ENCODE measurements around the gene DIP2C. TPM values are rescaled to one million over a fixed set of nuclear protein-coding genes. Genes with fewer than 3 reads are reported as not detected.

Gene DIP2C
- total RNA-seq, 3 donors from 2014 or later: 8.0 to 72.0 (median 8.5) TPM

DNA sequence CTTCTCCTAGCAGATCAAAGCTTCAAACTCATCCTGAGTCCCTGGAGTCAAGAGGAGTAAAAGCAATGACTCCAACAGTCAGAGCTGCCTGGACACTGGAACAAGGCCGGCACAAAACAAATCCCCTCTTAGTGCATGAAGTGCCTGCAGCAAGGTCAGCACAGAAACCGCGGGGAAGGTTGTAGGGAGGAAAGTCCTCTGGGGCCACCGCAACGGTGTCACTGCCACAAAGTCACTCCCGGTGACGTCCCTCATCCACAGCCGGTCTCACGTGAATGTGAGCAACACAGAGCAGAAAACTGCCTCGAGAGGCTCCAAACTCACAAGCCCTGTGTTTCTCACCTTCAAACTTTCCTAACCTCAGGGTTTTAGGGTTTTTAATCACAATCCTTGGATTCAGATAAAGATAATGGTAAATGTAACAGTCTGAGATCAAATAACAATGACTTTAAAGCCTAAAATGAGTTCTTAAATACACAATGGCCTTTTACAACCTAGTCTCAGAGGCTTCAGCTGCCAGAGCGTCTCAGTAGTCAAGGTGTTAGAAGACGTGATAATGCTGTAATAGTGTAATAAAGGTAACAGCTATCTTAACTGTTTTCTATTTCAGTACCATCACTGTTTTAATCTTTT, 279.9 kb downstream of the DIP2C start:
- TF ChIP-seq, protein P1, sequence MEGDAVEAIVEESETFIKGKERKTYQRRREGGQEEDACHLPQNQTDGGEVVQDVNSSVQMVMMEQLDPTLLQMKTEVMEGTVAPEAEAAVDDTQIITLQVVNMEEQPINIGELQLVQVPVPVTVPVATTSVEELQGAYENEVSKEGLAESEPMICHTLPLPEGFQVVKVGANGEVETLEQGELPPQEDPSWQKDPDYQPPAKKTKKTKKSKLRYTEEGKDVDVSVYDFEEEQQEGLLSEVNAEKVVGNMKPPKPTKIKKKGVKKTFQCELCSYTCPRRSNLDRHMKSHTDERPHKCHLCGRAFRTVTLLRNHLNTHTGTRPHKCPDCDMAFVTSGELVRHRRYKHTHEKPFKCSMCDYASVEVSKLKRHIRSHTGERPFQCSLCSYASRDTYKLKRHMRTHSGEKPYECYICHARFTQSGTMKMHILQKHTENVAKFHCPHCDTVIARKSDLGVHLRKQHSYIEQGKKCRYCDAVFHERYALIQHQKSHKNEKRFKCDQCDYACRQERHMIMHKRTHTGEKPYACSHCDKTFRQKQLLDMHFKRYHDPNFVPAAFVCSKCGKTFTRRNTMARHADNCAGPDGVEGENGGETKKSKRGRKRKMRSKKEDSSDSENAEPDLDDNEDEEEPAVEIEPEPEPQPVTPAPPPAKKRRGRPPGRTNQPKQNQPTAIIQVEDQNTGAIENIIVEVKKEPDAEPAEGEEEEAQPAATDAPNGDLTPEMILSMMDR (IDR thresholded peaks at IDR 0.05): no peak
- no peaks in the 10 kb centered on the region for H3K4me1 ChIP-seq (ENCODE audit: low read depth)
- no peak overlapping the region for H3K4me3 ChIP-seq
- H3K36me3 ChIP-seq (ENCODE audit: low read depth): no peaks in the 10 kb centered on the region
- intact Hi-C loops (cut with DNase I, micrococcal nuclease): no loop called here
- ATAC-seq (peak; percentile 50), DNase-seq (no peak)
- no peaks in the 10 kb centered on the region for H3K9me3 ChIP-seq

DNA sequence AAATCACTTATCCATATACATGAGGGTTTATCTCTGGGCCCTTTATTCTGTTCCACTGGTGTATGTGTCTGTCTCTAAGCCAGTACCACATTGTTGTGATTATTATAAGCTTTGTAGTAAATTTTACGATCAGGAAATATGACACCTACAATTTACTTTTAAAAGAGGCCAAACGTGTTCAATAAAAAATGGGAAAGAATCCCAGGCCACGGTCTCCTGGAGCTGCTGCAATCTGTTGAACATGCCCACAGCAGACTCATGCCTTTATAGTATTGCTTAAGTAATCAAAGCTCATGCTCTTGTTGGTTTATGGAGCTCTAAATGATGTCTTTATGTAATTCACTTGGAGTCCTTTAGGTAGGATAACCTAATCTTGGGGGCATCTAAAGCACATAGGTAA, 281.2 kb downstream of the DIP2C start:
- DNase-seq (peak in 1 of 3 donors; percentile 44), ATAC-seq (peak; percentile 91)
- Histone ChIP-seq H3K9me3 (no peaks in the 10 kb centered on the region), H3K36me3 (ENCODE audit: low read depth) (no peaks in the 10 kb centered on the region), H3K4me1 (ENCODE audit: low read depth) (no peaks in the 10 kb centered on the region), H3K4me3 (no peak overlapping the region)
- intact Hi-C loops (cut with DNase I, micrococcal nuclease): no loop called here
- TF ChIP-seq, protein P1 (IDR thresholded peaks at IDR 0.05): no peak

DNA sequence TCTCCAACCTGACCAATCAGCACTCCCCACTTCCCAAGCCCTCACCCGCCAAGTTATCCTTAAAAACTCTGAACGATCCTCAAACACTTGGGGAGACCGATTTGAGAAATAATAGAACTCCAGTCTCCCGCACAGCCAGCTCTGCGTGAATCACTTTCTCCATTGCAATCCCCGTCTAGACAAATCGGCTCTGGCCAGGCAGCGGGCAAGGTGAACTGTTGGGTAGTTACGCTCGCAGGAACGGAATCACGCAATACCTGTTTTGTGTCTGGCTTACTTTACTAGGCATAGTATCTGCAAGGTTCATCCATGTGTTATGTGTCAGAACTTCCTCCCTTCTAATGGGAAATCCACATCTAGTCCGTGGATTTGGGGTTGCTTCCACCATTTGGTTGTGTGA, 282.5 kb downstream of the DIP2C start:
- Histone ChIP-seq H3K36me3 (ENCODE audit: low read depth) (no peaks in the 10 kb centered on the region), H3K9me3 (no peaks in the 10 kb centered on the region), H3K4me1 (ENCODE audit: low read depth) (no peaks in the 10 kb centered on the region), H3K4me3 (no peak overlapping the region)
- DNase-seq: no peak
- no peak for ATAC-seq
- TF ChIP-seq, protein P1 (IDR thresholded peaks at IDR 0.05): no peak
- intact Hi-C loops (cut with DNase I, micrococcal nuclease): no loop called here

DNA sequence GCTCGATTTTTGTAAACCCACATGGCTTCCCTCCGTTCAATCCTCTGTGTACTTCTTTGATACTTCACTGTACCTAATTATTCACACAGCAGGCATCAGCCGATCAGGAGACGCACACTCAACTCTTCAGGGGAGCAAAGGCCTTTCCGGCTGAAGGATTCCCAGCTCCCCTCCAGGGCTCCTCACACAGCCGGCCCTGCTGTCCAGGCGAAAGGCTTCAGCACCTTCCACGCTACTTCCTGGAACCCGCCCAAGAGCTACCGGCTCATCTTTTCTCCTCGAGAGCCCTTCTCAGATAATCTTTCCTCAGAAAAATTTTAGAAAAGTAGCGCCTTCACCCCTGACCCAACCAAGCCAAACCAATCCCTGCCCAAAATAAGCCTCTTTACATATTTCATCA, 283.8 kb downstream of the DIP2C start:
- ATAC-seq (no peak), DNase-seq (no peak)
- Histone ChIP-seq H3K4me3 (no peak overlapping the region), H3K9me3 (no peaks in the 10 kb centered on the region), H3K36me3 (ENCODE audit: low read depth) (no peaks in the 10 kb centered on the region), H3K4me1 (ENCODE audit: low read depth) (no peaks in the 10 kb centered on the region)
- TF ChIP-seq, protein P1 (IDR thresholded peaks at IDR 0.05): no peak
- intact Hi-C loops (cut with DNase I, micrococcal nuclease): no loop called here

DNA sequence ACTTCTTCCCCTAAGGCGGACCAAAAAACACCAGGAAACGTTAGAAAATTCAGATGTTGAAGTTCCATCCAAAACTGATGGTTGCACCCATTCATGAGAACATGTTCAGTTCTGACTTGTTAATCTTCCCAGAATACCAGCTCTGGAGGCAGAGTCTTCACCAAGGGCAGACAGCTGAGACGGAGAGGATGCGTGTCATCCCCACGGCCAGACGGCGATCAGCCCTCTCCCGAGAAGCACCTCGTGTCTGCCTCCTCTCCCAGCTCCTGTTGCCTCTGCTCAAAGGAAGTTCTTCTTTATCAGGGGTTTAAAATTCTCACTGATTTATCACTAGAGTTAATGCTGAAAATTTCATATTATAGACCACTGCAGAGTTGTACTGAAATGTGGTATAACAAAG, 284.5 kb downstream of the DIP2C start:
- Histone ChIP-seq H3K36me3 (ENCODE audit: low read depth) (no peaks in the 10 kb centered on the region), H3K4me1 (ENCODE audit: low read depth) (no peaks in the 10 kb centered on the region), H3K9me3 (no peaks in the 10 kb centered on the region), H3K4me3 (no peak overlapping the region)
- ATAC-seq: no peak
- DNase-seq: no peak
- intact Hi-C loops (cut with DNase I, micrococcal nuclease): no loop called here
- TF ChIP-seq, protein P1 (IDR thresholded peaks at IDR 0.05): no peak

DNA sequence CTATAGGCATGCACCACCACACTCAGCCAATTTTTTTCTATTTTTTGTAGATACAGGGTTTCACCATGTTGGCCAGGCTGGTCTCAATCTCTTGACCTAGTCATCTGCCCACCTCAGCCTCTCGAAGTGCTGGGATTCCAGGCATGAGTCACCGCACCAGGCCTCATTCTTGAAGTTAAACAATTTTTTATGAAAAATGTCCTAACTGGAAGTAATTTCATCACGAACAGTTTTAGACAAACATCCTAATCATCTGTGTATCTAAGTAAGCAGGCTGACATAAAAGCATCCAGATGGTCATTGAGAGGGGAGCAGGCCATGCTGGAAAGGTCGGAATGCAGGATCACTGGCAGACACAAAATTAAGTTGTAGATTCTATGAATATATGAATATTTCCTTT, 285.1 kb downstream of the DIP2C start:
- ATAC-seq (no peak), DNase-seq (no peak)
- H3K36me3 ChIP-seq (ENCODE audit: low read depth): no peaks in the 10 kb centered on the region
- TF ChIP-seq, protein P1 (IDR thresholded peaks at IDR 0.05): no peak
- no peaks in the 10 kb centered on the region for H3K9me3 ChIP-seq
- no peak overlapping the region for H3K4me3 ChIP-seq
- no peaks in the 10 kb centered on the region for H3K4me1 ChIP-seq (ENCODE audit: low read depth)
- intact Hi-C loops (cut with DNase I, micrococcal nuclease): no loop called here

Measured in mucosa of descending colon (tissue), 3 donors.